Stimulated activated CD8-positive, alpha-beta memory T cell treated with anti-CD3 and anti-CD28 coated beads, Interleukin-4, amount 100 ng/mL, for 48 hours (primary cell): ENCODE measurements around the gene HRC.
A peak's percentile ranks its signal among the peaks of the same experiment; 100 is the strongest.
"Not testable (repeated sequence)": the region's sequence is repeated elsewhere in the genome, so short reads cannot be mapped to it uniquely, and the experiment has no call there.

Experiments
- DNase-seq: peaks from one replicate; pipeline ENCODE4 v3.0.0-alpha.2; 2020

The HRC gene, protein sequence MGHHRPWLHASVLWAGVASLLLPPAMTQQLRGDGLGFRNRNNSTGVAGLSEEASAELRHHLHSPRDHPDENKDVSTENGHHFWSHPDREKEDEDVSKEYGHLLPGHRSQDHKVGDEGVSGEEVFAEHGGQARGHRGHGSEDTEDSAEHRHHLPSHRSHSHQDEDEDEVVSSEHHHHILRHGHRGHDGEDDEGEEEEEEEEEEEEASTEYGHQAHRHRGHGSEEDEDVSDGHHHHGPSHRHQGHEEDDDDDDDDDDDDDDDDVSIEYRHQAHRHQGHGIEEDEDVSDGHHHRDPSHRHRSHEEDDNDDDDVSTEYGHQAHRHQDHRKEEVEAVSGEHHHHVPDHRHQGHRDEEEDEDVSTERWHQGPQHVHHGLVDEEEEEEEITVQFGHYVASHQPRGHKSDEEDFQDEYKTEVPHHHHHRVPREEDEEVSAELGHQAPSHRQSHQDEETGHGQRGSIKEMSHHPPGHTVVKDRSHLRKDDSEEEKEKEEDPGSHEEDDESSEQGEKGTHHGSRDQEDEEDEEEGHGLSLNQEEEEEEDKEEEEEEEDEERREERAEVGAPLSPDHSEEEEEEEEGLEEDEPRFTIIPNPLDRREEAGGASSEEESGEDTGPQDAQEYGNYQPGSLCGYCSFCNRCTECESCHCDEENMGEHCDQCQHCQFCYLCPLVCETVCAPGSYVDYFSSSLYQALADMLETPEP

DNA sequence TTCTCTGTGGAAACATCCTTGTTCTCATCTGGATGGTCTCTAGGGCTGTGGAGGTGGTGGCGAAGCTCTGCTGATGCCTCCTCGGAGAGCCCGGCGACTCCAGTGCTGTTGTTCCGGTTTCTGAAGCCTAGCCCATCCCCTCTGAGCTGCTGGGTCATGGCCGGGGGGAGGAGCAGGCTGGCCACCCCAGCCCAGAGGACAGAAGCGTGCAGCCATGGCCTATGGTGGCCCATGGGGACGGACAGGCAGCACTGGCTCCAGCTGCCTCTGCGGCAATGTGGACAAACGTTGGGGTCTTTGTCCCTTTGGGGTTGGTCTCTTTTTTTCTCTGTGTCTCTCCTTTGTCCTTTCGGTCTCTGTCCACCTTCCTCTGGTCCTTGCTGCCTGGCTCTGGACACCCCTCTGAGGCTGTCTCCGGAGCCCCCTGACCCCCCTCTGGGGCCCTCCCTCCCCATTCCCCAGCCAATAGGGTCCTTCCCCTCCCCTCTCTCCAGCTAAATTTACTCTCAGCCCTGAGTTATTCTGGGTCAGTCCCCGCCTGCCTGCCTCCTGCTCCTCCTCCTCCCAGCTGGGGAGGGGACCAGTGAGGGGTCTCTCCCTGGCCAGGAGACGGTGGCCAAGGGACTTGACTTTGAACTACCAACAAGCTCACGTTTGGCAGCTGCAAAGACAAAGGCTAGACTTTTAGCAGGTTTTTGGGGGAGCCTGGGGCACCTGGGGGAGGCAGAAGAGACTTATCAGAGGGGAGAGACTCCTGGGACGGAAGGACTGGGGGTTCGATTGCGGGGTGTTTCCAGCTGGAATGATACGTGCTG, at the start of gene HRC:
Gene HRC (minus strand): TSS at position 392 of the 815 bp plus-strand sequence. CDS start 159 bp downstream, at position 233.
- DNase-seq, result no peak

DNA sequence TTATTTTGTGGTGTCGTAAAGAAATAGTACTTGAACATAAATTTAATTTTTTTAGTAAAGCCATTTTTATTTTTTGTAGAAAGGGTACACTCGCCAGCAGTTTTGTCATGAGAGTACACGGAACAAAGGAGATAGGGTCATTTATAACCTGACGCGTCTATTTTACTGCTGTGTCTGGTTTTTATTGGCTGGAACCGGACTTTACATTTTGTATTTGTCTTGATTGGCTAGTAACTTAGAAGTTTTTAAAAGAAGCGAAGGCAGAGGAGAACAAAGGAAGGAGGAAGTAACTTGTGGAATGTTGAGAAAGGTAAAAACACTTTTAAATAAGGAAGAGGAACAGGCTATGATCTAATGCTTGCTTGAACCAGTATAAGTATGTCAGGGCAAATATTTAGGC, 45.8 kb upstream of the HRC start:
- DNase-seq, result no peak

DNA sequence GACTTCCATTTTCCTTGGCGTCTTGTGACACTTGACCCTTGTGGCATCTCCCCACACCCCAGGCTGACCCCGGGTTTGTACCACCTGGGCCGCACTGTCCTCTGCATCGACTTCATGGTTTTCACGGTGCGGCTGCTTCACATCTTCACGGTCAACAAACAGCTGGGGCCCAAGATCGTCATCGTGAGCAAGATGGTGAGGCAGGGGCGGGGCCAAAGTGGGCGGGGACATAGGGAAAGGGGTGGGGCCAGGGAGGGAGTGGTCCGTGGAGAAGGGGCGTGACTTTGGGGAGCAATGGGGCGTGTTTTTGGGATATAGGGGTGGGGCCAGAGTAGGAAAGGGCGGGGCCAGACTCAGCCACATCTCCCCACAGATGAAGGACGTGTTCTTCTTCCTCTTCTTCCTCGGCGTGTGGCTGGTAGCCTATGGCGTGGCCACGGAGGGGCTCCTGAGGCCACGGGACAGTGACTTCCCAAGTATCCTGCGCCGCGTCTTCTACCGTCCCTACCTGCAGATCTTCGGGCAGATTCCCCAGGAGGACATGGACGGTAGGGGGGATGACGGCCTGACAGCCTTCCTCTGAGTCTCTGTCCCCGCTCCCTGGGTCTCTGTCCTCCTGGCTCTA, 45.2 kb upstream of the HRC start:
- peak; percentile 64 for DNase-seq

DNA sequence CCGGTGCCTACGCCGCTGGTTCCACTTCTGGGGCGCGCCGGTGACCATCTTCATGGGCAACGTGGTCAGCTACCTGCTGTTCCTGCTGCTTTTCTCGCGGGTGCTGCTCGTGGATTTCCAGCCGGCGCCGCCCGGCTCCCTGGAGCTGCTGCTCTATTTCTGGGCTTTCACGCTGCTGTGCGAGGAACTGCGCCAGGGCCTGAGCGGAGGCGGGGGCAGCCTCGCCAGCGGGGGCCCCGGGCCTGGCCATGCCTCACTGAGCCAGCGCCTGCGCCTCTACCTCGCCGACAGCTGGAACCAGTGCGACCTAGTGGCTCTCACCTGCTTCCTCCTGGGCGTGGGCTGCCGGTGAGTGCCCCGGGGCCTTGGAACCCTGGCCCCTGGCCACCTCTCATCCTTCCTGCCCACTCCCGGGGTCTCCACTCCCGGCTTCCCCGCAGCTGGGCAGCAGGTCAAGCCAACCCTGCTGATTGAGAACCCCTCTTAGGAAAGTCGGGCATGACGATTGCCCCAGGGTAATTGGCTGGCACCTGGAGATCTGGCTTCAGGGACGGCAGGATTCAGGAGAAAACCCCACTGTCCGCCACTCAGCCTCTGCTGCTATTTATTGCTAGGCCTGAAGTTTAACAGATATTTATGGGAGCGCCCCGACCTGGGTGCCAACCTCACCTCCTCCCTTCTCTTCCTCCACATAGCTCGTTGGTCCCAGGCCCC, 41.5 kb upstream of the HRC start:
- DNase-seq, result no peak

DNA sequence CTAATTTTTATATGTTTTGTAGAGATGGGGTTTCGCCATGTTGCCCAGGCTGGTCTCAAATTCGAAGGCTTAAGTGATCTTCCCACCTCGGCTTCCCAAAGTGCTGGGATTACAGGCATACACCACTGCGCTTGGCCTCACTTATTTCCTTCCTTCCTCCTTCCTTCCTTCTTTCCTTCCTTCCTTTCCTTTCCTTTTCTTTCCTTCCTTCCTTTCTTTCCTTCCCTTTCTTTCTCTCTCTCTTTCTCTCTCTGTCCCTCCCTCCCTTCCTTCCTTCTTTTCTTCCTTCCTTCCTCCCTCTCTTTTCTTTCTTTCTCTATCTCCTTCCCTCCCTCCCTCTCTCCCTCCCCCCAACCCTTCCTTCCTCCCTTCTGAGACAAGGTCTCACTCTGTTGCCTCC, 39.2 kb upstream of the HRC start:
- no peak for DNase-seq

DNA sequence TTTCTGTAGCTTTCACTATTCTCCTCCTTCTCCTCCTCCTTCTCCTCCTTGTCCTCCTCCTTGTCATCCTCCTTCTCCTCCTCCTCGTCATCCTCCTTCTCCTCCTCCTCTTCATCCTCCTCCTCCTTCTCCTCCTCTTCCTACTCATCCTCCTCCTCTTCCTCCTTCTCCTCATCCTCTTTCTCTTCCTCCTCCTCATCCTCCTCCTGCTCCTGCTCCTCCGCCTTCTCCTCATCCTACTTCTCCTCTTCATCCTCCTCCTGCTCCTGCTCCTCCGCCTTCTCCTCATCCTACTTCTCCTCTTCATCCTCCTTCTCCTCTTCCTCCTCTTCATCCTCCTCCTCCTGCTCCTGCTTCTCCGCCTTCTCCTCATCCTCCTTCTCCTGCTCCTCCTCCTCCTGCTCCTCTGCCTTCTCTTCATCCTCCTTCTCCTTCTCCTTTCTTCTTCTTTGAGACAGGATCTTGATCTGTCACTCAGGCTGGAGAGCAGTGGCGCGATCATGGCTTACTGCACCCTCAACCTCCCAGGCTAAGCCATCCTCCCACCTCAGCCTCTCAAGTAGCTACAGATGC, 38.7 kb upstream of the HRC start:
- no peak for DNase-seq

DNA sequence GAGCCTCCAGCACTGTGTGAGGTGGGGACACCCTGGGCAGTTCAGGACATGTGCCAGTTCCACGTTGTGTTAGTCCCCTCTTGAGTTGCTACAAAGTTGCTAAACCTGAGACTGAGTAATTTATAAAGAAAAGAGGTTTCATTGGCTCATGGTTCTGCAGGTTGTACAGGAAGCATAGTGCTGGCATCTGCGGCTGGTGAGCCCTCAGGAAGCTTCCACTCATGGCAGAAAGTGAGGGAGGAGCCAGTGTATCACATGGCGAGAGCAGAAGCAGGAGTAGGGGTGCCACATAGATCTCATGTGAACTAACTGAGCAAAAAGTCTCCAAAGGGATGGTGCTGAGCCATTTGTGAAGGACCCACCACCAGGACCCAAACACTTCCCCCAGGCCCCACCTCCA, 35.6 kb upstream of the HRC start:
- DNase-seq, result no peak

DNA sequence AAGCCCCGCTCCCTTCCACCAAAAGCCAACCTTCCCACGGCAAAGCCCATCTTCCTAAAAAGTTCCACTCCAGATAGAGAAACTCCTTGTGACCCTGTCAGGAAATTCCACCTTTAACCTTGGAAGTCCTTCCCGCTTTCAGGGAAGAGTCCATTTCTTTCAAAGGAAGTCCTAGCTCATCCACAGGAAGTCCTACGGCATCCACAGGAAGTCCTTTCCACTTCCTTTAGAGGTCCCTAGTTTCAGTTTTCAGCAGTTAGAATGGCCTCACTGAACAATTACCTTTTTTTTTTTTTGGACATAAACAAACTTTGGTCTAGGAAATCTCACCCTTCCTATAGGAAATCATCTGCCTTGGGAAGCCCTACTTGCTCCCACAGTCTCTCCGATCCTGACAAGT, 34.1 kb upstream of the HRC start:
- DNase-seq, result no peak

DNA sequence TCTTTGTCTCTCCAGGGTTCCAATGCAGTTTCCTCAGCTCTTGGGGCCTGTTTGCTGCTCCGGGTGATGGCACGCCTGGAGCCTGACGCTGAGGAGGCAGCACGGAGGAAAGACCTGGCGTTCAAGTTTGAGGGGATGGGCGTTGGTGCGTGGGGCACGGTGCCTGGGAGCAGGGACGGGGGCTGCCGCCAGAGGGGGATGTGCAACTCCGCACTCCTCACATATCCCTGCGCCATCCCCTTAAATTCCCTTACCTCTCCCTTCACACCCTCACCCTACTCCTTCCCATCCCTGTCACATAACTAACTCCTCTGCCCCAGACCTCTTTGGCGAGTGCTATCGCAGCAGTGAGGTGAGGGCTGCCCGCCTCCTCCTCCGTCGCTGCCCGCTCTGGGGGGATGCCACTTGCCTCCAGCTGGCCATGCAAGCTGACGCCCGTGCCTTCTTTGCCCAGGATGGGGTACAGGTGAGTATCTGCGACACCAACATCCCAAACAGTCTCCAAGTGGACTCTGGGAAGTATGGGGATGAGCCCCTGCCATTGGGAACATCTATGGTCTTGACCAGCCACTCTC, 33.5 kb upstream of the HRC start:
- no peak for DNase-seq

DNA sequence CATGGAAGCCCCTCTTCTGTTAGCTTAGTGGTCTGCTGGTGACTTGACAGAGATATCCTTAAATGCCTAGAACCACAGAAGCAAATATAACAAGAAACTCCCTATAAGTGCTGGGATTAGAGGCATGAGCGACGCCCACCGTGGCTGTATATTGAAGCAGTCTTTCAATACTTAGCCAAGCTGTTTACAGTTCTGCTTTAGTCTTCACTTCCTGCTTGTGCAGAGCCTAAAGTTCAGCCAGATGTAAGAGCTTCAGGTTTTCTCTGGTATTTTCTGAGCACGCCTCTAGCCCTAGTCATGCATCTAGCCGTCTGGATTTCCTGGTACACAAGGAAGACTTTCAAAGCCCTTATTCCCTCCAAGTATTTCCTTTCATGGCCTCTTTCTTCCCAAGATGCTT, 30.9 kb upstream of the HRC start:
- DNase-seq, result no peak

DNA sequence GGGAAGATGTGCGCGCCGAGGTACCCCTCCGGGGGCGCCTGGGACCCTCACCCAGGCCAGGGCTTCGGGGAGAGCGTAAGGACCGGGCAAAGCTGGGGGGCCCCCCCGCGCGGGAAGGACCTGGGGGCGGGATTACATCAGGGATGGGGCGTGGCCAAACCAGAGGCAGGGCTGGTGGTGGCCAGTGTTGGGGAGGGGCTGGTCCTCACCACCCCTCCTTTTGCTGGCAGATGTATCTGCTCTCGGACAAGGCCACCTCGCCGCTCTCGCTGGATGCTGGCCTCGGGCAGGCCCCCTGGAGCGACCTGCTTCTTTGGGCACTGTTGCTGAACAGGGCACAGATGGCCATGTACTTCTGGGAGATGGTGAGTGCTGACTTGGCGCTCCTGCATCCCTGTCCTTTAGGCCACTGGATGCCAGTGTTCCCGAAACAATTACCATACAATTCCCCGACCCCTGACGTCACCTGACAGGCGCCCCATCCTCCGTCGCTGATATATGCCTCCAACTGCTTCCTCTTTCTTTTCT, 27.7 kb upstream of the HRC start:
- no peak for DNase-seq

DNA sequence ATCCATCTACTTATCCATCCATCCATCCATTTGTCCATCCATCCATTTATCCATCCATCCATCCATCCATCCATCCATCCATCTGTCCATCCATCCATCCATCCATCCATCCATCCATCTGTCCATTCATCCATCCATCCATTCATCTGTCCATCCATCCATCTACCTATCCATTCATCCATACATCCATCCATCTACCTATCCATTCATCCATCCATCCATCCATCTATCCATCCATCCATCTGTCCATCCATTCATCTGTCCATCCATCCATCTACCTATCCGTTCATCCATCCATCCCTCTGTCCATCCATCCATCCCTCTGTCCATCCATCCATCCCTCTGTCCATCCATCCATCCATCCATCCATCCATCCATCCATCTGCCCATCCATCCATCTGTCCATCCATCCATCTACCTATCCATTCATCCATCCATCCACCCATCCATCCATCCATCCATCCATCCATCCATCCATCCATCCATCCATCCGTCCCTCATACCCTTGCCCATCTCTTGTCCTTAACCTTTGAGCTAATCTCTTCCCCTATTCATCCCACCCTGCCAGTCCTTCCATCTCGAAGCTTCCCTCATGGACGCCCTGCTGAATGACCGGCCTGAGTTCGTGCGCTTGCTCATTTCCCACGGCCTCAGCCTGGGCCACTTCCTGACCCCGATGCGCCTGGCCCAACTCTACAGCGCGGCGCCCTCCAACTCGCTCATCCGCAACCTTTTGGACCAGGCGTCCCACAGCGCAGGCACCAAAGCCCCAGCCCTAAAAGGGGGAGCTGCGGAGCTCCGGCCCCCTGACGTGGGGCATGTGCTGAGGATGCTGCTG, 27.0 kb upstream of the HRC start:
- not testable (repeated sequence) for DNase-seq

DNA sequence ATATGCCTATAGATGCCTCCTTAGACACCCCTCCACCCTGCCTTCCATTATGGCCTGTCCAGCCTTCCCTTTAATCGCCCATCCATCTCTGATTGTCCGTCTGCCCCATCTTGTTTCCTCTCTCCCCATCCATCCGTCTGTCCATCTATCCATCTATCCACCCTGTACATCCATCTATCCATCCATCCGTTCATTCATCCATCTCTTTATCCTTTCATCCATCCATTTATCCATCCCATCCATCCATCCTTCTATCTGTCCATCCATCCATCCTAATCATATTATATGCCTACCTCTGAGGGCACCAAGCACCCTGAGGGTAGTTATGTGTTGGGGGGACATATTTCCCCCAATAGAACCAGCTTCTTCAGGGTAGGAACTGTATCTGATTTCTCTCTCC, 25.5 kb upstream of the HRC start:
- no peak for DNase-seq

DNA sequence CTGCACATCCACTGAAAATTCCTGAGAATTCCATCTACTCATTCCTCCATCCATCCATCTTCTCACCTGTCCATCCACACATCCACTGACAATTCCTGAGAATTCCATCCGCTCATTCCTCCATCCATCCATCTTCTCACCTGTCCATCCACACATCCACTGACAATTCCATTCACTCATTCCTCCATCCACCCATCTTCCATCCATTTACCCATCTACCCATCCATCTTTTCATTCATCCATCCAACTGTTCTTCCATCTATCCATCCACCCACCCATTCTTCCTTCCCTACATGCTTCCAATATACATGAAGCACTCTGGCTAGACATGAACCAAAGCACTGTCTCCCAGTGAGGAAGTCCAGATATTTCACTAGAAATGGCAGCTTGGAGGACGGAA, 18.0 kb upstream of the HRC start:
- DNase-seq, result no peak

DNA sequence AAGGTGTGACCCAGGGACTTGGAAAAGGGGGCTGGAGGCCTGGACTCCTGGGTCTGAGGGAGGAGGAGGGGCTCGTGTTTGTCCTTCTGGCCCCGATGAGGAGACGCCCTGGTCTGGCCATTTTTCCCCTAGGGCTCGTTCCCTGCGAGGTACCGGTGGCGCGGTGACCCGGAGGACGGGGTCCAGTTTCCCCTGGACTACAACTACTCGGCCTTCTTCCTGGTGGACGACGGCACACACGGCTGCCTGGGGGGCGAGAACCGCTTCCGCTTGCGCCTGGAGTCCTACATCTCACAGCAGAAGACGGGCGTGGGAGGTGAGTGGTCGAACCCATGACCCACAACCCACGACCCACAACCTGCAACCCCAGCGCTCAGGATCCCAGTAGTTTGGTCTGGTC, 13.2 kb upstream of the HRC start:
- DNase-seq, result no peak

DNA sequence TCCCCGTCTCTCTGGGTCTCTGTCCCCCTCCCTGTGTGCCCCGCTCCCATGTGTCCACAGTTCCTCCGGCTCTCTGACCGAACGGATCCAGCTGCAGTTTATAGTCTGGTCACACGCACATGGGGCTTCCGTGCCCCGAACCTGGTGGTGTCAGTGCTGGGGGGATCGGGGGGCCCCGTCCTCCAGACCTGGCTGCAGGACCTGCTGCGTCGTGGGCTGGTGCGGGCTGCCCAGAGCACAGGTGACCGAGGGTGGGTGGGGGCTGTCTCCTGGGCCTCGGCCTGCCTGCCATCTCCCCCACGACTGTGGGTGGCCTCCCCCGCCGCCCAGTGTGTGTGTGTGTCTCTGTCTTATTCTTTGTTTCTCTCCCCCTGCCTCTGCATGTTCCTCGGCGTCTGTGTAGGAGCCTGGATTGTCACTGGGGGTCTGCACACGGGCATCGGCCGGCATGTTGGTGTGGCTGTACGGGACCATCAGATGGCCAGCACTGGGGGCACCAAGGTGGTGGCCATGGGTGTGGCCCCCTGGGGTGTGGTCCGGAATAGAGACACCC, 12.7 kb upstream of the HRC start:
- no peak for DNase-seq

DNA sequence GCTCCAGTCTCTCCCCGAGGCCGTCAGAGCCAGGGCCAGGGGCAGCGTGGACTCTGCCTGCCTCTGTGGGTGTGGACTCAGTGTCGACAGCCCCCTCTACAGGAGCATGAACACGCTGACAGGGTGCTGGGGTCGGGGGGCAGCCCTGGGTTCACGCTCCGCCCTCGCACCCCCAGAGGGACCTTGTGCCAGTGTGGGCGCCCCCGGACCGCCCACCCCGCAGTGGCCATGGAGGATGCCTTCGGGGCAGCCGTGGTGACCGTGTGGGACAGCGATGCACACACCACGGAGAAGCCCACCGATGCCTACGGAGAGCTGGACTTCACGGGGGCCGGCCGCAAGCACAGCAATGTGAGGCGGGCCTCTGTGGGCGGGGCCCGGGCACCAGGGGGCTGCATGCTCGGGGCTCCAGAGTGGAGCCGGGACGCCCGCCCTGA, 10.7 kb upstream of the HRC start:
- DNase-seq, result no peak

DNA sequence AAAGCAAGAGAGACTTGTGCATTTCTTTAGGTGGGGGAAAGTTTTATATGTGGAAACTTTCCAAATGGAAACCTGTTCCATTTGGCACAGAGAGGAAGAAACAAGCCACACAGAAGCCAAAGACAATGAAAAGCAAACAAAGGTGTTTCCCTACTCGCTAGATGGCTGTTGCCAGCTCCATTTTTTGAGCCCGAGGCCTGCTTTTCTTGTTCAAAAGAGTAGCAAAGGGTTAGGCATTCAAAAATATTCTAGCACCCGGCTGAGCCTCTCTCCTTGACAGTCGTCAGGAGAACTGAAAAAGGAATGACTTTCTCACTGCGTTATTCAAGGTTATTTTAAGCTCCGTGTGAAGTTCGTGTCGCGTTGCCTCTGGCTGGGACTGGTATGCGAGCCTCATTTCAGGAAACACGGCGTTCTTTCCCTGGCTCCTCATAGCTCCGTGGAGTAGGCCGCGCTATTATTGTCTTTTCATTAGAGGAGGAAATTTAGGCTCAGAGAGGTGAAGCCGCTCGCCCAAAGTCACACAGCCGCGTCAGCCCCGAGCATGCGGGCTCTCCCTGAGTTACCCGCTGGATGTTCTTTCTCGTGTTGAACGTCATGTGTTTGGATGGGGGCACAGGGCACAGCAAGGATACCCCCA, 10.0 kb upstream of the HRC start:
- no peak for DNase-seq

DNA sequence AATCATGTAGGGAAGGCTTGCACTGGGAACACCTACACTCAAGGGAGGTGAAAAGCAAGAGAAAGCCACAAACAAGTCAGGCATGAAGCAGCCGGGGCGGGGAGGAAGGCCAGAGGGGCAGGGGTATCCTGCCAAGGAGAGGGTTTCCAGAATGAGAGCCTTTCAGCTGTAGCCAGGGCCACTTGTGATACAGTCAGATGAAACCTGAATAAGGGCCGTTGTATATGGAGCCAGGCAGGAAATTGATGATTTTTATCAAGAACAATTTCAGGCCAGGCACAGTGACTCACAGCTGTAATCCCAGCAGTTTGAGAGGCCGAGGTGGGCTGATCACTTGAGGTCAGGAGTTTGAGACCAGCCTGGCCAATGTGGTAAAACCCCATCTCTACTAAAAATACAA, 6.8 kb upstream of the HRC start:
- no peak for DNase-seq
